HG02885 (cell line): ENCODE results near the gene DTYMK.

Experiments used
- ATAC-seq: cut with Tn5 transposase; IDR thresholded peaks from one replicate; pipeline ENCODE4 v1.9.1; 2021; ENCODE audit warnings: mild to moderate bottlenecking; ENCODE audit not compliant: unreplicated experiment, poor library complexity

DTYMK gene

GRCh38 chr2:241652722-241653121, 33.9 kb downstream of the DTYMK start:
- ATAC-seq = no peak

- ATAC-seq = no peak
Observed at GRCh38 chr2:241652142-241652541, 34.5 kb downstream of the DTYMK start.

- ATAC-seq = no peak
Observed at GRCh38 chr2:241649927-241650326, 36.7 kb downstream of the DTYMK start.

GRCh38 chr2:241649404-241649803, 37.2 kb downstream of the DTYMK start:
- no peak for ATAC-seq

GRCh38 chr2:241648453-241648852, 38.2 kb downstream of the DTYMK start:
- no peak for ATAC-seq

GRCh38 chr2:241645915-241646645, 40.5 kb downstream of the DTYMK start:
- ATAC-seq = no peak

GRCh38 chr2:241645056-241645914, 41.3 kb downstream of the DTYMK start:
- no peak for ATAC-seq

GRCh38 chr2:241641631-241642030, 45.0 kb downstream of the DTYMK start:
- no peak for ATAC-seq

GRCh38 chr2:241640165-241640795, 46.3 kb downstream of the DTYMK start:
- no peak for ATAC-seq

- ATAC-seq = no peak
Observed at GRCh38 chr2:241639385-241639784, 47.2 kb downstream of the DTYMK start.

- no peak for ATAC-seq
Observed at GRCh38 chr2:241638940-241639339, 47.7 kb downstream of the DTYMK start.

- peak; percentile 15 for ATAC-seq
Observed at GRCh38 chr2:241637795-241638660, 48.6 kb downstream of the DTYMK start.

- ATAC-seq = peak; percentile 68
Observed at GRCh38 chr2:241637018-241637794, 49.4 kb downstream of the DTYMK start, which contains the start of the genes ATG4B and THAP4. ATG4B (plus strand) TSS chr2:241637693; CDS start chr2:241637715, 22 bp downstream. THAP4 (minus strand) TSS chr2:241637158; CDS start chr2:241637017, 141 bp downstream.

GRCh38 chr2:241636182-241637017, 50.2 kb downstream of the DTYMK start:
- peak; percentile 34 for ATAC-seq

GRCh38 chr2:241635756-241636155, 50.9 kb downstream of the DTYMK start:
- ATAC-seq = no peak

- no peak for ATAC-seq
Observed at GRCh38 chr2:241633561-241633960, 53.1 kb downstream of the DTYMK start.

- no peak for ATAC-seq
Observed at GRCh38 chr2:241632478-241633325, 53.9 kb downstream of the DTYMK start.
